Thoracic aorta (tissue), 2 donors: ENCODE measurements around the gene IFNA21. TPM values are rescaled to one million over a fixed set of nuclear protein-coding genes. Genes with fewer than 3 reads are reported as not detected.
"Not testable (repeated sequence)": the region's sequence is repeated elsewhere in the genome, so short reads cannot be mapped to it uniquely, and the experiment has no call there.

Experiments
- ATAC-seq: fragments of 150-250 bp; one replicate; pipeline ENCODE4 v1.8.0; 2017; ENCODE audit warnings: low read depth; ENCODE audit not compliant: insufficient number of reproducible peaks, low FRiP score
- DNase-seq: peaks from one replicate; pipeline ENCODE4 v3.0.0-alpha.2; 2020; ENCODE audit warnings: low spot score
- H3K27ac ChIP-seq, 2 donors: fragments of 200-600 bp; sonication (generic); 1 replicate in 1 of 2; 2 replicates in 1 of 2; pipeline ENCODE4 v1.5.1; 2016; ENCODE audit warnings: mild to moderate bottlenecking in 2 of 2, moderate library complexity in 2 of 2
- H3K27me3 ChIP-seq: fragments of 200-600 bp; sonication (generic); replicated peaks from 2 replicates; pipeline ENCODE4 v1.6.0; 2016; ENCODE audit warnings: mild to moderate bottlenecking; ENCODE audit not compliant: insufficient read depth
- H3K36me3 ChIP-seq: fragments of 200-600 bp; sonication (generic); one replicate; pipeline ENCODE4 v1.5.1; 2016
- H3K4me1 ChIP-seq, 2 donors: fragments of 200-600 bp; sonication (generic); 1 replicate in 1 of 2; 2 replicates in 1 of 2; pipeline versions ENCODE4 v1.5.1 to v1.6.0; 2016; ENCODE audit warnings: low read depth in 2 of 2, mild to moderate bottlenecking in 1 of 2; ENCODE audit not compliant: control insufficient read depth in 1 of 2
- H3K4me3 ChIP-seq: fragments of 200-600 bp; sonication (generic); 2 replicates; pipeline ENCODE4 v1.5.1; 2016; ENCODE audit warnings: mild to moderate bottlenecking
- H3K9me3 ChIP-seq: fragments of 200-600 bp; sonication (generic); 2 replicates; pipeline ENCODE4 v1.5.1; 2016
- CTCF ChIP-seq: fragments of 200-600 bp; sonication (generic); IDR thresholded peaks from one replicate; pipeline ENCODE4 v1.5.1; 2019; ENCODE audit warnings: antibody characterized with exemption
- total RNA-seq, 2 donors: library from RNA; depleted of rRNA; stranded (reverse); fragments of >200 nt; gene quantifications; one replicate each; pipeline versions ENCODE4 v1.1.0 to v1.2.3, GENCODE V29; 2016

The IFNA21 gene
- total RNA-seq, 2 donors from 2014 or later, result not detected

- ATAC-seq, result peak; percentile 36
- not testable (repeated sequence) for H3K36me3 ChIP-seq, H3K4me3 ChIP-seq, DNase-seq, H3K27ac ChIP-seq, H3K4me1 ChIP-seq, H3K9me3 ChIP-seq, H3K27me3 ChIP-seq
- TF ChIP-seq CTCF, result peak; percentile 17
These were observed 16.6 kb upstream of the IFNA21 start for GRCh38 chr9:21182810-21183736.

- H3K4me1 ChIP-seq, result no peaks in the 10 kb centered on the region
- H3K36me3 ChIP-seq, result no peaks in the 10 kb centered on the region
- H3K27me3 ChIP-seq, result no peaks in the 10 kb centered on the region
- H3K9me3 ChIP-seq, result no peaks in the 10 kb centered on the region
- TF ChIP-seq CTCF, result no peak
- no peak overlapping the region for H3K4me3 ChIP-seq
- ATAC-seq, result no peak
- H3K27ac ChIP-seq, result no peak overlapping the region
- no peak for DNase-seq
These were observed 8.2 kb upstream of the IFNA21 start for GRCh38 chr9:21174671-21175070.

- Histone ChIP-seq H3K27me3 (no peaks in the 10 kb centered on the region), H3K4me1 (no peaks in the 10 kb centered on the region), H3K9me3 (no peaks in the 10 kb centered on the region), H3K36me3 (no peaks in the 10 kb centered on the region), H3K4me3 (no peak overlapping the region), H3K27ac (no peak overlapping the region)
- no peak for DNase-seq
- no peak for TF ChIP-seq CTCF
- ATAC-seq, result no peak
These were observed 5.7 kb upstream of the IFNA21 start for GRCh38 chr9:21172156-21172555.

- H3K36me3 ChIP-seq, result no peaks in the 10 kb centered on the region
- H3K4me1 ChIP-seq, result no peaks in the 10 kb centered on the region
- no peak for TF ChIP-seq CTCF
- no peak overlapping the region for H3K4me3 ChIP-seq
- H3K9me3 ChIP-seq, result no peaks in the 10 kb centered on the region
- H3K27ac ChIP-seq, result no peak overlapping the region
- DNase-seq (no peak), ATAC-seq (no peak)
- no peaks in the 10 kb centered on the region for H3K27me3 ChIP-seq
These were observed 4.9 kb upstream of the IFNA21 start for GRCh38 chr9:21171351-21171750.

GRCh38 chr9:21165516-21165915, 944 bp downstream of the IFNA21 start:
- Histone ChIP-seq H3K36me3 (no peaks in the 10 kb centered on the region), H3K9me3 (no peaks in the 10 kb centered on the region)
- no peak for ATAC-seq

More at GRCh38 chr9:21165516-21165915, 944 bp downstream of the IFNA21 start:
- H3K27me3 ChIP-seq, result no peaks in the 10 kb centered on the region
- DNase-seq, result no peak
- TF ChIP-seq CTCF, result no peak
- H3K27ac ChIP-seq, result no peak overlapping the region
- no peak overlapping the region for H3K4me3 ChIP-seq
- H3K4me1 ChIP-seq, result no peaks in the 10 kb centered on the region
